ENCODE results near the gene TTC32. TPM values are rescaled to one million over a fixed set of nuclear protein-coding genes. Genes with fewer than 3 reads are reported as not detected.

Gene TTC32
- total RNA-seq, 1 experiment from 2014 or later = 9.9 TPM

DNA sequence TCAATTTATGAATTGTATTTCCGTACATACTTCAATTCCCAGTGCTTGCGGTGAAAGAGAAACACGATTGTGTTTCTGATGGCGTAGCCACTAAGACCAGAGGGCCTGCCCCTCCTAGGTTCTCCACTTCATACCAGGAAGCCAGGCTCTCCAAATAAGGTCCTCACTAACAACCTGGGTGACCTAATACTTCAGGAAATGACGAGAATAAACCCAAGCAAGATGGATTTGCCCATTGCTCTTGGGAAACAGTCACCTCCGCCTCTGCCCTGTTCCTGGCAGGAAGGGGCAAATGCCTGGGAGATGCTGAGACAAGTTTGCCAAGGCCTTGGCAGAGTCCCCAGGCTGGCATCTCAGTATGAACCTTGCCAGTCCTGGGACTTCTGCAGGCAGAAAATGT lies 41.8 kb downstream of the TTC32 start:
- POLR2A ChIA-PET = interaction anchor here (0.6 kb wide), 1 partner anchor 189 kb away, joined by 3 read pairs; no protein-coding TSS in a partner anchor
- H3K9me3 Mint-ChIP-seq = no peaks in the 10 kb centered on the region
- peaks cover 8% of the 10 kb centered on the region; the same call in 1 of the 2 replicates for H3K4me1 Mint-ChIP-seq
- no peaks in the 10 kb centered on the region for H3K36me3 Mint-ChIP-seq
- H3K27me3 Mint-ChIP-seq (ENCODE audit: low read depth) = 0 out of 2 replicates have a peak, but pooled peaks cover 5% of the 10 kb centered on the region
- no peak overlapping the region for H3K27ac Mint-ChIP-seq
- DNase-seq (ENCODE audit: low spot score) (no peak), ATAC-seq (no peak)
- H3K4me3 Mint-ChIP-seq = no peak overlapping the region
- TF ChIP-seq ZNF281 (CRISPR knock-in tag; IDR thresholded peaks at IDR 0.05) (no peak), CTCF (IDR thresholded peaks at IDR 0.05) (no peak), ZNF532 (CRISPR knock-in tag; IDR thresholded peaks at IDR 0.05; ENCODE audit: borderline replicate concordance) (no peak), AFF4 (CRISPR knock-in tag; IDR thresholded peaks at IDR 0.05; ENCODE audit: borderline replicate concordance) (no peak), NR1H2 (CRISPR knock-in tag; IDR thresholded peaks at IDR 0.05) (no peak)
- CTCF ChIA-PET = interaction anchor here (1.0 to 1.5 kb wide), 2 partner anchors 9 to 502 kb away, joined by 3 to 4 read pairs; partner anchors contain the start of gene OSR1

- H3K27ac Mint-ChIP-seq = no peak overlapping the region
- TF ChIP-seq ZNF671 (CRISPR knock-in tag; IDR thresholded peaks at IDR 0.05) = no peak
- TF ChIP-seq ATF3 (CRISPR knock-in tag; conservative IDR thresholded peaks at IDR 0.05) = no peak
- no peak overlapping the region for H3K4me3 Mint-ChIP-seq
- no peak for DNase-seq (ENCODE audit: low spot score)
- ATAC-seq = no peak
- POLR2A ChIA-PET = no interaction called here
- H3K27me3 Mint-ChIP-seq (ENCODE audit: low read depth) = 0 out of 2 replicates have a peak, but pooled peaks cover 5% of the 10 kb centered on the region
- H3K9me3 Mint-ChIP-seq = no peaks in the 10 kb centered on the region
- H3K36me3 Mint-ChIP-seq = no peaks in the 10 kb centered on the region
- CTCF ChIA-PET = no interaction called here
- H3K4me1 Mint-ChIP-seq = peaks cover 8% of the 10 kb centered on the region; the same call in 1 of the 2 replicates
These were observed 42.2 kb downstream of the TTC32 start for GRCh38 chr2:19859565-19859964.

GRCh38 chr2:19857806-19858205 lies 44.0 kb downstream of the TTC32 start:
- DNase-seq (ENCODE audit: low spot score) (no peak), ATAC-seq (peak; percentile 27; the same call in 1 of the 2 replicates)
- Mint-ChIP-seq H3K9me3 (no peaks in the 10 kb centered on the region), H3K4me1 (peaks cover under 1% of the 10 kb centered on the region; the same call in 1 of the 2 replicates), H3K4me3 (no peak overlapping the region), H3K36me3 (no peaks in the 10 kb centered on the region), H3K27me3 (ENCODE audit: low read depth) (no peaks in the 10 kb centered on the region), H3K27ac (no peak overlapping the region)
- POLR2A ChIA-PET = no interaction called here
- CTCF ChIA-PET = interaction anchor here (0.8 to 1.7 kb wide), 2 partner anchors 180 to 480 kb away, joined by 3 read pairs; no protein-coding TSS in a partner anchor
- TF ChIP-seq AFF4 (CRISPR knock-in tag; IDR thresholded peaks at IDR 0.05; ENCODE audit: borderline replicate concordance) = no peak
- TF ChIP-seq CDX4 (CRISPR knock-in tag; IDR thresholded peaks at IDR 0.05; ENCODE audit: borderline replicate concordance) = no peak
- no peak for TF ChIP-seq USF2 (CRISPR knock-in tag; IDR thresholded peaks at IDR 0.05)
- TF ChIP-seq NFE2L1 (CRISPR knock-in tag; IDR thresholded peaks at IDR 0.05) = no peak
- TF ChIP-seq ZNF138 (CRISPR knock-in tag; conservative IDR thresholded peaks at IDR 0.05) = no peak
